Caco-2 (cell line): ENCODE data around the gene SPATA32. TPM values are rescaled to one million over a fixed set of nuclear protein-coding genes. Genes with fewer than 3 reads are reported as not detected.
A peak's percentile ranks its signal among the peaks of the same experiment; 100 is the strongest.

Experiments used
- BruUV-seq: library from RNA; stranded (reverse); fragments of 400-500 nt; replicated peaks from 2 replicates; lab custom pipeline; 2021; lab: Mats Ljungman, UMichigan
- CTCF ChIA-PET: fragments of 300-600 bp; sonication (Branson Sonifier 250); formaldehyde crosslinking; loops from one replicate; lab custom pipeline; 2022; ENCODE audit warnings: antibody characterized with exemption; lab: Charles Lee
- POLR2A ChIA-PET: fragments of 300-600 bp; sonication (Branson Sonifier 250); formaldehyde crosslinking; loops from one replicate; lab custom pipeline; 2022; ENCODE audit warnings: antibody characterized with exemption; lab: Charles Lee
- DNase-seq, 2 experiments: peaks; one replicate each; pipeline versions ENCODE4 v3.0.0 to v3.0.0-alpha.2; 2020 to 2022
- H3K27me3 ChIP-seq: replicated peaks from 2 replicates; pipeline ENCODE4 v1.6.0; 2011; ENCODE audit warnings: low read length; ENCODE audit not compliant: control insufficient read depth, insufficient read depth
- H3K36me3 ChIP-seq: 2 replicates; pipeline ENCODE4 v1.5.1; 2011; ENCODE audit warnings: low read length; ENCODE audit not compliant: control insufficient read depth, insufficient read depth
- H3K4me1 ChIP-seq: fragments of 250-450 bp; sonication (Bioruptor Pico); 2 replicates; pipeline ENCODE4 v1.5.1; 2020; ENCODE audit warnings: mild to moderate bottlenecking
- H3K4me3 ChIP-seq: 2 replicates; pipeline ENCODE4 v1.5.1; 2011; ENCODE audit warnings: low read depth, mild to moderate bottlenecking, control low read depth, low read length
- H3K9me3 ChIP-seq: fragments of 250-450 bp; sonication (Bioruptor Pico); 2 replicates; pipeline ENCODE4 v1.5.1; 2020; ENCODE audit warnings: mild to moderate bottlenecking, moderate library complexity
- H3K27ac Mint-ChIP-seq: one replicate; pipeline ENCODE4 v1.8.0; 2022; ENCODE audit warnings: mixed read lengths; ENCODE audit not compliant: unreplicated experiment
- H3K27me3 Mint-ChIP-seq: one replicate; pipeline ENCODE4 v1.8.0; 2022; ENCODE audit warnings: mixed read lengths; ENCODE audit not compliant: insufficient read depth, unreplicated experiment
- H3K36me3 Mint-ChIP-seq: one replicate; pipeline ENCODE4 v1.8.0; 2022; ENCODE audit warnings: mild to moderate bottlenecking, mixed read lengths; ENCODE audit not compliant: insufficient read depth, unreplicated experiment
- H3K4me1 Mint-ChIP-seq: one replicate; pipeline ENCODE4 v1.8.0; 2022; ENCODE audit warnings: low read depth, mixed read lengths; ENCODE audit not compliant: unreplicated experiment
- H3K4me3 Mint-ChIP-seq: one replicate; pipeline ENCODE4 v1.8.0; 2022; ENCODE audit warnings: mild to moderate bottlenecking, moderate library complexity, mixed read lengths; ENCODE audit not compliant: unreplicated experiment
- H3K9me3 Mint-ChIP-seq: one replicate; pipeline ENCODE4 v1.8.0; 2022; ENCODE audit warnings: mixed read lengths; ENCODE audit not compliant: unreplicated experiment
- intact Hi-C: fragments of 100-400 bp; cut with micrococcal nuclease; formaldehyde crosslinking; loops from one replicate; pipeline ENCODE4 v1.10.0; 2022; ENCODE audit not compliant: unreplicated experiment
- total RNA-seq: library from RNA; stranded (reverse); gene quantifications from 2 replicates; pipeline ENCODE4 v1.2.3, GENCODE V29; 2022
- TF ChIP-seq, protein P1 (sequence below), 2 experiments: fragments of 200-600 bp in 1 of 2; IDR thresholded peaks; 1 replicate in 1 of 2; 2 replicates in 1 of 2; pipeline versions ENCODE4 v1.5.1 to v1.8.0; 2011 to 2022; ENCODE audit warnings: antibody characterized with exemption in 1 of 2, control low read depth in 1 of 2, inconsistent platforms in 1 of 2, low read depth in 1 of 2, low read length in 1 of 2, mild to moderate bottlenecking in 1 of 2, moderate library complexity in 1 of 2; ENCODE audit not compliant: insufficient read depth in 1 of 2, severe bottlenecking in 1 of 2, unreplicated experiment in 1 of 2

SPATA32 gene
- total RNA-seq, 1 experiment from 2014 or later: not detected

DNA sequence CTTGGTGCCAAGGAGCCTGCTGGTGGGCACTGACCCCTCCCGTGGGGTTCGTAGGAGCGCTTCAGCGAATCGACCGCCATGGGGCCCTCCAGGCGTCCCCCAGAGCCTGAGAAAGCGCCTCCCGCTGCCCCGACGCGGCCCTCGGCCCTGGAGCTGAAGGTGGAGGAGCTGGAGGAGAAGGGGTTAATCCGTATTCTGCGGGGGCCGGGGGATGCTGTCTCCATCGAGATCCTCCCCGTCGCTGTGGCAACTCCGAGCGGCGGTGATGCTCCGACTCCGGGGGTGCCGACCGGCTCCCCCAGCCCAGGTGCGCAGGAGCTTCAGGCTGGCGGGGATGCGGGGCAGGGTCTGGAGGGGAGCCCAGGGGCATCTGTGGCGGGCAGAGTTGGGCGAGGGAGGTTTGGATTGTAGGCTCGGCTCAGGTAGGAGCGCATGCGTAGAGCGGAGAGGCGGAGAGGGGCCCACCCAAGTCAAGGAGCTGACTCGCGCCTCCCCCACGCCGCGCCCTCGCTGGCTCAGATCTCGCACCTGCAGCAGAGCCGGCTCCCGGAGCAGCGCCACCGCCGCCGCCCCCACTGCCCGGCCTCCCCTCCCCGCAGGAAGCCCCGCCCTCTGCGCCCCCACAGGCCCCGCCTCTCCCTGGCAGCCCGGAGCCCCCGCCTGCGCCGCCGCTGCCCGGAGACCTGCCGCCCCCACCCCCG is 20.4 kb downstream of the SPATA32 start:
- Mint-ChIP-seq H3K9me3 (no peaks in the 10 kb centered on the region), H3K36me3 (peaks cover 14% of the 10 kb centered on the region), H3K4me1 (peaks cover 3% of the 10 kb centered on the region), H3K27me3 (peaks cover 3% of the 10 kb centered on the region), H3K27ac (no peak overlapping the region), H3K4me3 (peak overlapping the region; percentile 63)
- peak overlapping the region; percentile 25 for H3K4me3 ChIP-seq
- H3K4me1 ChIP-seq: peaks cover 7% of the 10 kb centered on the region
- DNase-seq: peak in 1 of 2 experiments; percentile 56
- no peaks in the 10 kb centered on the region for H3K27me3 ChIP-seq
- BruUV-seq: no TSS peak
- POLR2A ChIA-PET: interaction anchor here (1.4 kb wide), 1 partner anchor 80 kb away, joined by 7 read pairs; the partner anchor contains the start of gene HEXIM2
- TF ChIP-seq, protein P1, sequence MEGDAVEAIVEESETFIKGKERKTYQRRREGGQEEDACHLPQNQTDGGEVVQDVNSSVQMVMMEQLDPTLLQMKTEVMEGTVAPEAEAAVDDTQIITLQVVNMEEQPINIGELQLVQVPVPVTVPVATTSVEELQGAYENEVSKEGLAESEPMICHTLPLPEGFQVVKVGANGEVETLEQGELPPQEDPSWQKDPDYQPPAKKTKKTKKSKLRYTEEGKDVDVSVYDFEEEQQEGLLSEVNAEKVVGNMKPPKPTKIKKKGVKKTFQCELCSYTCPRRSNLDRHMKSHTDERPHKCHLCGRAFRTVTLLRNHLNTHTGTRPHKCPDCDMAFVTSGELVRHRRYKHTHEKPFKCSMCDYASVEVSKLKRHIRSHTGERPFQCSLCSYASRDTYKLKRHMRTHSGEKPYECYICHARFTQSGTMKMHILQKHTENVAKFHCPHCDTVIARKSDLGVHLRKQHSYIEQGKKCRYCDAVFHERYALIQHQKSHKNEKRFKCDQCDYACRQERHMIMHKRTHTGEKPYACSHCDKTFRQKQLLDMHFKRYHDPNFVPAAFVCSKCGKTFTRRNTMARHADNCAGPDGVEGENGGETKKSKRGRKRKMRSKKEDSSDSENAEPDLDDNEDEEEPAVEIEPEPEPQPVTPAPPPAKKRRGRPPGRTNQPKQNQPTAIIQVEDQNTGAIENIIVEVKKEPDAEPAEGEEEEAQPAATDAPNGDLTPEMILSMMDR (IDR thresholded peaks at IDR 0.05; ENCODE audit: insufficient read depth in 1 of 2, low read depth in 1 of 2, low read length in 1 of 2, severe bottlenecking in 1 of 2, unreplicated experiment in 1 of 2): no peak
- intact Hi-C loops: no loop called here
- CTCF ChIA-PET: interaction anchor here (0.6 to 2.5 kb wide), 5 partner anchors 22 to 144 kb away, joined by 3 to 12 read pairs (median 5); partner anchors contain the start of gene ACBD4
- no peaks in the 10 kb centered on the region for H3K9me3 ChIP-seq
- H3K36me3 ChIP-seq: no peaks in the 10 kb centered on the region

DNA sequence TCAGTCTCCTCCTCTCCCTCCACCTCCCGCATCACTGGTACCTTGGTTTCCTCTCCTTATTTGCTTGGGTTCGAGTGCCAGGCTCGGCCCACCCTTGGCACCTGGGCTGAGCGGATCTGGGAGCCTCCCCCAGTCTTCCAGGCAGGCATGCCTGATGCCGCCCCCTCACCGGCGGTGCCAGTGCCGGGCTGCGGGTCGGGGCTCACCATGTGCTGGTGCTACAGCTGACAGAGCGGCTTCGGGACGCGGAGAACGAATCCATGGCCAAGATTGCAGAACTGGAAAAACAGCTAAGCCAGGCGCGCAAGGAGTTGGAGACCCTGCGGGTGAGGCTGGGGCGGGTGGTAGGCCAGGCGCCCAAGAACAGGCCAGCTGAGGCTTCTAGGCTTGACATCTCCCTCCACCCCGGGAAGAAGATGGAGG is 21.0 kb downstream of the SPATA32 start:
- TF ChIP-seq, protein P1 (IDR thresholded peaks at IDR 0.05; ENCODE audit: insufficient read depth in 1 of 2, low read depth in 1 of 2, low read length in 1 of 2, severe bottlenecking in 1 of 2, unreplicated experiment in 1 of 2): no peak
- no peak for DNase-seq
- intact Hi-C loops: no loop called here
- ChIA-PET POLR2A (interaction anchor here (1.4 kb wide), 1 partner anchor 80 kb away, joined by 7 read pairs; the partner anchor contains the start of gene HEXIM2), CTCF (interaction anchor here (1.2 to 2.5 kb wide), 3 partner anchors 22 to 145 kb away, joined by 3 to 12 read pairs (median 6); partner anchors contain the start of gene ACBD4)
- Histone ChIP-seq H3K4me3 (no peak overlapping the region), H3K36me3 (no peaks in the 10 kb centered on the region), H3K27me3 (no peaks in the 10 kb centered on the region), H3K9me3 (no peaks in the 10 kb centered on the region), H3K4me1 (peaks cover 4% of the 10 kb centered on the region)
- Mint-ChIP-seq H3K27me3 (peaks cover 3% of the 10 kb centered on the region), H3K9me3 (no peaks in the 10 kb centered on the region), H3K27ac (no peak overlapping the region), H3K36me3 (peaks cover 14% of the 10 kb centered on the region), H3K4me3 (peak overlapping the region; percentile 63), H3K4me1 (no peaks in the 10 kb centered on the region)
- no TSS peak for BruUV-seq

DNA sequence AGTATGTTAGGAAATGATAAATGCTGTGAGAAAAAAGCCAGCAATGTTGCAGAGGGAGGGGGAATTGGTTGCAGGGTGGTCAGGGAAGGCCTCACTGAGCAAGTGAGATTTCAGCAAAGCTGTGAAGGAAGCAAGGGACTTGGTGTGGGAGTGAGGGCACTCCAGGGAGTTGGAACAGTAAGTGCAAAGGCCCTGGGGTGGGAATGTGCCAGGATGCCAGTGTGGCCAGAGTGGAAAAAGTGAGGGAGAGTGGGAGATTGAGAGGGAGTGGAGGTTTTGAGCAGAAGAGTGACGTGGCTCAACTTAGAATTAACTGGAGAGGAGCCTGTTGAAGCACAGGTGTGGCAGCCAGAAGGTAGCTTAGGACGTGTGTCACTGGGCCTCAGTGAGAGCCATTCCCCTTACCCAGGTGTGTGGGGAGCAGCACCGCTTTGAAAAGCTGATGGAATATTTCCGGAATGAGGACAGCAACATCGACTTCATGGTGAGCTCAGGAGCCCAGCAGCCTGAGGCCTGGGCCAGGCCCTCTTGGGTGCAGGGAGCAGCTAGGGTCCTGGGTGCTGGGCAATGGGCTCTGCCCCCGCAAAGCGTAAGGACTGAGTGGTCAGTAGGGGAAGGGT is 23.6 kb downstream of the SPATA32 start:
- ChIA-PET CTCF (no interaction called here), POLR2A (no interaction called here)
- no peak overlapping the region for H3K4me3 ChIP-seq
- no peaks in the 10 kb centered on the region for H3K36me3 ChIP-seq
- H3K27me3 ChIP-seq: no peaks in the 10 kb centered on the region
- Mint-ChIP-seq H3K36me3 (peaks cover 14% of the 10 kb centered on the region), H3K4me1 (no peaks in the 10 kb centered on the region), H3K27ac (no peak overlapping the region), H3K4me3 (no peak overlapping the region), H3K27me3 (peaks cover 6% of the 10 kb centered on the region), H3K9me3 (no peaks in the 10 kb centered on the region)
- TF ChIP-seq, protein P1 (IDR thresholded peaks at IDR 0.05; ENCODE audit: insufficient read depth in 1 of 2, low read depth in 1 of 2, low read length in 1 of 2, severe bottlenecking in 1 of 2, unreplicated experiment in 1 of 2): no peak
- no peaks in the 10 kb centered on the region for H3K9me3 ChIP-seq
- DNase-seq: no peak
- intact Hi-C loops: no loop called here
- H3K4me1 ChIP-seq: peaks cover 4% of the 10 kb centered on the region
- BruUV-seq: no TSS peak
